ENCODE measurements around the gene IL1RL2.

- TF ChIP-seq OSR1 (CRISPR knock-in tag; IDR thresholded peaks at IDR 0.05) (no peak), BACH2 (CRISPR knock-in tag; IDR thresholded peaks at IDR 0.05; ENCODE audit: borderline replicate concordance) (no peak), ZFP3 (CRISPR knock-in tag; IDR thresholded peaks at IDR 0.05) (no peak), ZFP30 (CRISPR knock-in tag; IDR thresholded peaks at IDR 0.05) (no peak), PPARA (CRISPR knock-in tag; IDR thresholded peaks at IDR 0.05; ENCODE audit: borderline replicate concordance) (no peak), ZNF8 (CRISPR knock-in tag; IDR thresholded peaks at IDR 0.05) (no peak), RARB (CRISPR knock-in tag; IDR thresholded peaks at IDR 0.05) (no peak), ESRRG (CRISPR knock-in tag; IDR thresholded peaks at IDR 0.05) (no peak)
- TF ChIP-seq, protein P1, sequence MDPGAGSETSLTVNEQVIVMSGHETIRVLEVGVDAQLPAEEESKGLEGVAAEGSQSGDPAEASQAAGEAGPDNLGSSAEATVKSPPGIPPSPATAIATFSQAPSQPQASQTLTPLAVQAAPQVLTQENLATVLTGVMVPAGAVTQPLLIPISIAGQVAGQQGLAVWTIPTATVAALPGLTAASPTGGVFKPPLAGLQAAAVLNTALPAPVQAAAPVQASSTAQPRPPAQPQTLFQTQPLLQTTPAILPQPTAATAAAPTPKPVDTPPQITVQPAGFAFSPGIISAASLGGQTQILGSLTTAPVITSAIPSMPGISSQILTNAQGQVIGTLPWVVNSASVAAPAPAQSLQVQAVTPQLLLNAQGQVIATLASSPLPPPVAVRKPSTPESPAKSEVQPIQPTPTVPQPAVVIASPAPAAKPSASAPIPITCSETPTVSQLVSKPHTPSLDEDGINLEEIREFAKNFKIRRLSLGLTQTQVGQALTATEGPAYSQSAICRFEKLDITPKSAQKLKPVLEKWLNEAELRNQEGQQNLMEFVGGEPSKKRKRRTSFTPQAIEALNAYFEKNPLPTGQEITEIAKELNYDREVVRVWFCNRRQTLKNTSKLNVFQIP (CRISPR knock-in tag; IDR thresholded peaks at IDR 0.05; ENCODE audit: borderline replicate concordance, low read depth): no peak
- TF ChIP-seq, protein P2, sequence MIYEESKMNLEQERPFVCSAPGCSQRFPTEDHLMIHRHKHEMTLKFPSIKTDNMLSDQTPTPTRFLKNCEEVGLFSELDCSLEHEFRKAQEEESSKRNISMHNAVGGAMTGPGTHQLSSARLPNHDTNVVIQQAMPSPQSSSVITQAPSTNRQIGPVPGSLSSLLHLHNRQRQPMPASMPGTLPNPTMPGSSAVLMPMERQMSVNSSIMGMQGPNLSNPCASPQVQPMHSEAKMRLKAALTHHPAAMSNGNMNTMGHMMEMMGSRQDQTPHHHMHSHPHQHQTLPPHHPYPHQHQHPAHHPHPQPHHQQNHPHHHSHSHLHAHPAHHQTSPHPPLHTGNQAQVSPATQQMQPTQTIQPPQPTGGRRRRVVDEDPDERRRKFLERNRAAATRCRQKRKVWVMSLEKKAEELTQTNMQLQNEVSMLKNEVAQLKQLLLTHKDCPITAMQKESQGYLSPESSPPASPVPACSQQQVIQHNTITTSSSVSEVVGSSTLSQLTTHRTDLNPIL (CRISPR knock-in tag; IDR thresholded peaks at IDR 0.05; ENCODE audit: low read depth): no peak
These were observed 42.7 kb upstream of the IL1RL2 start for GRCh38 chr2:102144128-102144527.

Data from SK-N-SH treated with all-trans-retinoic acid at 6 μM for 48 hours (cell line).